Cardiac muscle cell (in vitro differentiated cells and primary cell): Measurements from ENCODE around the gene PKP4. TPM values are rescaled to one million over a fixed set of nuclear protein-coding genes. Genes with fewer than 3 reads are reported as not detected.

Source experiments
- DNase-seq, 2 donors: peaks; one replicate each; pipeline versions ENCODE4 v3.0.0 to v3.0.0-alpha.2; 2010 to 2017; ENCODE audit warnings: low read depth in 1 of 2, low spot score in 1 of 2
- H3K27ac ChIP-seq: fragments of 200-600 bp; sonication (generic); 2 replicates; pipeline ENCODE4 v1.5.1; 2016
- H3K27me3 ChIP-seq: fragments of 200-600 bp; sonication (generic); 2 replicates; pipeline ENCODE4 v1.6.0; 2016; ENCODE audit warnings: control low read depth
- H3K36me3 ChIP-seq: fragments of 200-600 bp; sonication (generic); 2 replicates; pipeline ENCODE4 v1.5.1; 2016; ENCODE audit warnings: control low read depth
- H3K4me1 ChIP-seq: fragments of 200-600 bp; sonication (generic); 2 replicates; pipeline ENCODE4 v1.8.1; 2017; ENCODE audit warnings: low read depth, mild to moderate bottlenecking, mixed run types
- H3K4me3 ChIP-seq: fragments of 200-600 bp; sonication (generic); 2 replicates; pipeline ENCODE4 v1.5.1; 2016; ENCODE audit warnings: mild to moderate bottlenecking
- H3K9me3 ChIP-seq: fragments of 200-600 bp; sonication (generic); 2 replicates; pipeline ENCODE4 v1.5.1; 2017; ENCODE audit warnings: low read depth, mild to moderate bottlenecking, control low read depth
- polyA plus RNA-seq: library from polyadenylated mRNA; unstranded; fragments of >200 nt; fragmentation: Nextera tagmentation; extraction: Ambion mirVana; gene quantifications from 2 replicates; pipeline ENCODE4 v1.2.1, GENCODE V29; 2016
- total RNA-seq: library from RNA; depleted of rRNA; stranded (reverse); fragments of >200 nt; gene quantifications from 2 replicates; pipeline ENCODE4 v1.2.3, GENCODE V29; 2016
- TF ChIP-seq, protein P1 (sequence below): IDR thresholded peaks from 2 replicates; pipeline ENCODE4 v1.5.1; 2012; ENCODE audit warnings: low read depth, mild to moderate bottlenecking, low read length

The PKP4 gene
- total and polyA plus RNA-seq, 2 experiments from 2014 or later = 7.2 to 73.1 TPM

DNA sequence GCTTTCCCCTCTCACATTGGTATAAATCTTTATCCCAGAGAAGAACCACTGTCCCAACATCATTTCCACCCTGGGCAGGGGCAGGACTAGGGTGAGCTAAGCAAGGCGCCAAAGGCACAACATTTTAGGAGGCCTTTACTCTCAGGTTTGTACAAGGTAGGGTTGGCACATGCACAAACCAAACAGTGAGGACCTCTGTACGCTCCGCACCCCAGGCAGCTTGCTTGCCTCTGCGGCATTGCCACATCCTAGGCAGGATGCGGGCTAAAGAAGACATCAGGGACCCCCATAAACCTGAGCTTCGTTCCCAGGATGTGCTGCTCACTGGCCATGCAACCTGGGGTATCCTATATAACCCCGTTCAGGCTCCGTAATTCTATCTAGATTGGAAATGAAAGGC, 210.2 kb downstream of the PKP4 start:
- Histone ChIP-seq H3K4me1 (peaks cover 15% of the 10 kb centered on the region), H3K27ac (no peak overlapping the region), H3K4me3 (no peak overlapping the region), H3K27me3 (no peaks in the 10 kb centered on the region), H3K36me3 (peaks cover 26% of the 10 kb centered on the region), H3K9me3 (no peaks in the 10 kb centered on the region)
- DNase-seq = no peak
- TF ChIP-seq, protein P1, sequence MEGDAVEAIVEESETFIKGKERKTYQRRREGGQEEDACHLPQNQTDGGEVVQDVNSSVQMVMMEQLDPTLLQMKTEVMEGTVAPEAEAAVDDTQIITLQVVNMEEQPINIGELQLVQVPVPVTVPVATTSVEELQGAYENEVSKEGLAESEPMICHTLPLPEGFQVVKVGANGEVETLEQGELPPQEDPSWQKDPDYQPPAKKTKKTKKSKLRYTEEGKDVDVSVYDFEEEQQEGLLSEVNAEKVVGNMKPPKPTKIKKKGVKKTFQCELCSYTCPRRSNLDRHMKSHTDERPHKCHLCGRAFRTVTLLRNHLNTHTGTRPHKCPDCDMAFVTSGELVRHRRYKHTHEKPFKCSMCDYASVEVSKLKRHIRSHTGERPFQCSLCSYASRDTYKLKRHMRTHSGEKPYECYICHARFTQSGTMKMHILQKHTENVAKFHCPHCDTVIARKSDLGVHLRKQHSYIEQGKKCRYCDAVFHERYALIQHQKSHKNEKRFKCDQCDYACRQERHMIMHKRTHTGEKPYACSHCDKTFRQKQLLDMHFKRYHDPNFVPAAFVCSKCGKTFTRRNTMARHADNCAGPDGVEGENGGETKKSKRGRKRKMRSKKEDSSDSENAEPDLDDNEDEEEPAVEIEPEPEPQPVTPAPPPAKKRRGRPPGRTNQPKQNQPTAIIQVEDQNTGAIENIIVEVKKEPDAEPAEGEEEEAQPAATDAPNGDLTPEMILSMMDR = no peak

DNA sequence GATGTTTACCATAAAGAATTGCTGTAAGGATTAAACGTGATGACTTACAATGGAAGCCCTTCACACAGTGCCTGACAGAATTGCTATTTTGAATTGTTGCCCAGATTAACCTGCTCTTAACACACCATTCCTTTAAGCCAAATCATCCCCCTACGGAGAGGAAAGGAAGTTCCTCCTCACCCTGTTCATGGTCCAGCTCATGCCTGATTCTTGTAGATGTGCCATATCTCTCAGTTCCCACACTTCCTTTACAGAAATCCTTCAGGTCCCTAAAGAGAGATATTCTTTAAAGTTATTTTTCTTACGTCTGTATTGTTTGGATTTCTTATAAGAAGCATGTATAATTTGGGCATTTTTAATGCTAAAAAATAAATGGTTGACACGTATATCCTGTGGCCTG, 210.8 kb downstream of the PKP4 start:
- Histone ChIP-seq H3K4me1 (peaks cover 15% of the 10 kb centered on the region), H3K27ac (no peak overlapping the region), H3K9me3 (no peaks in the 10 kb centered on the region), H3K4me3 (no peak overlapping the region), H3K27me3 (no peaks in the 10 kb centered on the region), H3K36me3 (peaks cover 25% of the 10 kb centered on the region)
- peak in 1 of 2 donors; percentile 75 for DNase-seq
- TF ChIP-seq, protein P1 = no peak

DNA sequence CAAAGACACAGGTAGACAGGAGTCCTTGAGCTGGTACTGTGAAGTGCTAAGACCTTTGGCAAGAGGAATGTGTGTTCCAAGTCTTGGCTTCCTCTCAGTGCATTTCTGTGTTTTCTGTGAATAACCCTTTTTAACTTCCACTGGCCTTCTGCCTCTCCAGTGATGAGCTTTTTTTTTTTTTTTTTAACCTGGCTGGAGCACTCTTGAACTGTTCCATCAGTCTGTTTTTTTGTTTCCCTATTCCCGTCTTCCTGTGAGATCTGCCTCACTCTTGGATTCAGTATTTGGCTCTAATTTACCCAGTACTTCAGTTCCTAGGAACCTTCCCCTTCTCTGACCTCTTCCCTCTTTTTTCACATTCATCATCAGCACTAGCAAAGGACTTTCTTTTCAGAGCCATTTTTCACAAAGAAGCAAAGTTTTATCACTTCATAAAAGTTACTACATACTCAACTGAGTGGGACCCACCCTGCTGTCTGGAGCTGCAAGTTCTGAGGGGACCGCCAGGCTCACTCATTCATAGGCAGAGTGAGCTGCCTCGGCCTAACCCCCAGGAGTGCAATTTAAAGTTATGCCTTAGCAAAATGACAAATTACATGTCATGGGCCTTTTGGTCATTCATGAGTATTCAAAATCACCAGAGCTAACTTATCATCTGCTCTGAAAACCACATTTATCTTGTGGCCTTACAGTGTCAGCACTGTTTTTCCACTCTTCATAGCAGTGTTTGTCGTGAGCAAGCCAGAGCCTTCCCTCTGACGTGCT, 211.4 kb downstream of the PKP4 start:
- peaks cover 20% of the 10 kb centered on the region for H3K36me3 ChIP-seq
- H3K4me3 ChIP-seq = no peak overlapping the region
- TF ChIP-seq, protein P1 = no peak
- H3K27ac ChIP-seq = no peak overlapping the region
- no peaks in the 10 kb centered on the region for H3K9me3 ChIP-seq
- no peaks in the 10 kb centered on the region for H3K27me3 ChIP-seq
- peaks cover 15% of the 10 kb centered on the region for H3K4me1 ChIP-seq
- DNase-seq = peak in 1 of 2 donors; percentile 30

DNA sequence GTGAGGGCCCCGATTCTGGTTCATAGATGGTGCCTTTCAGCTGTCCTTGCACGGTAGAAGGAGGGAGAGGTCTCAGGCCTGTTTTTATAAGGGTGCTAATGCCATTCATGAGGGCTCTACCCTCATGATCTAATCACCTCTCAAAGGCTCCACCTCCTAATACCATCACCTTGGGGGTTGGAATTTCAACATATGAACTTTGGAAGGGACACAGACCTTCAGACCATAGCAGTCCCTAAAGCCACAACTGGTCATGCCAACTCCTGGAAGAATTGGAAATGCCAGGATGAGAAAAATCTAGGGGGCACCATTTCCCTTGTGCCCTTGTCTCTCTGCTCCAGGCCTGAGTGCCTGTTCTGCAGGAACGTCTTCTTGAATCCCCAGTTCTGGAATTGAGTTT, 213.5 kb downstream of the PKP4 start:
- Histone ChIP-seq H3K27me3 (no peaks in the 10 kb centered on the region), H3K9me3 (no peaks in the 10 kb centered on the region), H3K4me3 (no peak overlapping the region), H3K36me3 (peaks cover 18% of the 10 kb centered on the region), H3K27ac (no peak overlapping the region), H3K4me1 (peaks cover 8% of the 10 kb centered on the region)
- no peak for DNase-seq
- TF ChIP-seq, protein P1 = no peak

DNA sequence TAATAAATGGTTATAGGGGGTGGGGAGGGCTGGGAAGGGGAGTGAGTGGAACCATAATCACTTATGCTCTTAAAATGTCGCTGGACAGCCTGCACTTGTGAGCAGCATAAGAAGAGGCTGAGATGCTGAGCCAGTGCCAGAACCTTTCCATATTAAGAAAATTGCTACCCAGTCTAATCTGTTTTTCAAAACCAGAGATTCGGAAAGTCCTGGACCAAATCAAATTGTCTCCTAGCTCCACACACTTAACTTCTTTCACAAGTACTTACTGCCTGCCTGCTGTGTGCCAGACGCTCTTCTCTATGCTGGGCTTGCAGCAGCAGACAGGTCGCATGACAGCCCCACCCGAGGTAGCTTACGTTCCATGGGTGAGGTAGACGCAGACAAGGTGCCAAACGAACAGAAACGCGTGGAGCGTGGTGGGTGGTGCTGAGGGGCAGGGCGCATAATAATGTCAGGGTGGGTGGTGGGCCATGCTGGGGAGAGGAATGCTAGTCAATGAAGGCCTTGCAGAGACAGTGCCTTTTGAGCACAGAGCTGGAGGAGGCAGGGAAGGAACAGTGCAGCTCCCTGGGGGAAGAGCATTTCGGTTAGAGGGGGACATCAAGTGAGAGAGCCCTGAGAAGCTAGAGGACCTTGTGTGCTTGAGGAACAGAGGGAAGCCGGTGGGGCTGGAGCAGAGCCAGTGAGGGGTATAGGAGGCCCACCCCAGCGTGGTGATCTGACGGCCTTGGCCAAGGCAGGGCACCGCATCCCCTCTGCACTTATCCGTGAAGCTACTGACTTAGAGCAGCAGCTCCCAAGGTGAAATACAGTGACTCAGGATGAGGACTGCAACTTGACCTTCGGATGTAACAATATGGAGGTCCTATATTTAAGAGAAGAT, 214.9 kb downstream of the PKP4 start:
- peaks cover 25% of the 10 kb centered on the region for H3K36me3 ChIP-seq
- no peaks in the 10 kb centered on the region for H3K4me1 ChIP-seq
- H3K27me3 ChIP-seq = no peaks in the 10 kb centered on the region
- H3K27ac ChIP-seq = no peak overlapping the region
- TF ChIP-seq, protein P1 = no peak
- H3K4me3 ChIP-seq = no peak overlapping the region
- no peak for DNase-seq
- H3K9me3 ChIP-seq = no peaks in the 10 kb centered on the region
